ENCODE data around the gene ZNF500. TPM values are rescaled to one million over a fixed set of nuclear protein-coding genes. Genes with fewer than 3 reads are reported as not detected.

The ZNF500 gene
- total and polyA plus RNA-seq, 10 of the 15 experiments (the other 5 are each of a cell fraction or from before 2014, with no cell fraction given), result 0.99 to 13.1 (median 5.5) TPM

GRCh38 chr16:4704913-4705312 lies 62.0 kb downstream of the ZNF500 start:
- no peak overlapping the region for H3K4me2 ChIP-seq (ENCODE audit: control insufficient read depth, insufficient read depth)
- CTCF ChIA-PET, result no interaction called here
- no peaks in the 10 kb centered on the region for H3K9me3 ChIP-seq (replicated peaks; ENCODE audit: control insufficient read depth, insufficient read depth, low read length)
- no peak for TF ChIP-seq REST (IDR thresholded peaks at IDR 0.05; ENCODE audit: low read depth, low read length)
- no peak for TF ChIP-seq TCF12 (IDR thresholded peaks at IDR 0.05; ENCODE audit: low read depth, low read length)
- no peak for TF ChIP-seq BHLHE40 (IDR thresholded peaks at IDR 0.05; ENCODE audit: borderline replicate concordance in 1 of 2, low read depth in 2 of 2, low read length in 1 of 2)
- TF ChIP-seq CEBPZ (IDR thresholded peaks at IDR 0.05; ENCODE audit: low read depth, low read length), result no peak
- RAD21 ChIA-PET (ENCODE audit: unreplicated experiment), result no interaction called here
- WGBS (ENCODE audit: insufficient coverage, insufficient replicate concordance, low lambda C conversion rate, missing lambda C conversion rate), result 93% methylated on average over 14 of the region's 14 CpGs
- H3K36me3 ChIP-seq (ENCODE audit: control insufficient read depth in 2 of 2, insufficient read depth in 2 of 2, low read length in 1 of 2), result peaks cover 8 to 18% of the 10 kb centered on the region in 2 experiments; a peak in 3 of 4 replicates
- no peak overlapping the region for H3K27ac ChIP-seq (ENCODE audit: control insufficient read depth, insufficient read depth)
- POLR2A ChIA-PET, result no interaction called here
- no peaks in the 10 kb centered on the region for H3K79me2 ChIP-seq (ENCODE audit: control insufficient read depth, insufficient read depth, low read length)
- H3K4me3 ChIP-seq, result no peak overlapping the region
- FAIRE-seq, result no peak
- no TSS peak for BruUV-seq (replicated peaks)
- H4K20me1 ChIP-seq (ENCODE audit: control insufficient read depth, insufficient read depth), result no peaks in the 10 kb centered on the region
- in situ Hi-C loops (cut with MboI) (no loop called here), intact Hi-C loops (cut with micrococcal nuclease; ENCODE audit: unreplicated experiment) (no loop called here)
- no peaks in the 10 kb centered on the region for H3K27me3 ChIP-seq (replicated peaks in 1 of 2; ENCODE audit: control insufficient read depth in 2 of 2, insufficient read depth in 2 of 2, low read length in 1 of 2)
- SMC1A ChIA-PET (ENCODE audit: uncharacterized antibody, unreplicated experiment), result interaction anchor here (0.6 to 1.0 kb wide), 3 partner anchors 9 to 268 kb away, joined by 3 to 4 read pairs (median 3); no protein-coding TSS in a partner anchor
- ATAC-seq, result no peak
- no peak for DNase-seq (ENCODE audit: low read depth, low spot score)
- H2AFZ ChIP-seq (ENCODE audit: control insufficient read depth, low read depth, low read length), result no peak overlapping the region
- no peak overlapping the region for H3K9ac ChIP-seq (ENCODE audit: control insufficient read depth, insufficient read depth, low read length)
- H3K4me1 ChIP-seq (ENCODE audit: control insufficient read depth, insufficient read depth, low read length), result no peaks in the 10 kb centered on the region
